GM12878 (cell line): ENCODE measurements around the gene LIPN. TPM values are rescaled to one million over a fixed set of nuclear protein-coding genes. Genes with fewer than 3 reads are reported as not detected.

Experiments
- ATAC-seq: fragments of 200-7000 bp; cut with Tn5 transposase; 3 replicates; pipeline ENCODE4 v1.9.1; 2020; ENCODE audit warnings: mild to moderate bottlenecking, moderate library complexity
- BruUV-seq: library from RNA; stranded (reverse); fragments of 400-500 nt; replicated peaks from 2 replicates; lab custom pipeline; 2021; lab: Mats Ljungman, UMichigan
- CTCF ChIA-PET: fragments of 300-600 bp; sonication (Branson Sonifier 250); formaldehyde crosslinking; extraction: SDS; loops from one replicate; lab custom pipeline; 2021; ENCODE audit warnings: inconsistent platforms; lab: Yijun Ruan, JAX
- POLR2A ChIA-PET: fragments of 350-600 bp; formaldehyde crosslinking; extraction: SDS; loops from one replicate; lab custom pipeline; 2021; ENCODE audit warnings: inconsistent platforms; lab: Charles Lee
- RAD21 ChIA-PET: fragments of 300-600 bp; sonication (Branson Sonifier 250); formaldehyde crosslinking; loops from one replicate; lab custom pipeline; 2023; ENCODE audit warnings: antibody characterized with exemption; ENCODE audit not compliant: unreplicated experiment; lab: Charles Lee
- SMC1A ChIA-PET: fragments of 300-600 bp; sonication (Branson Sonifier 250); formaldehyde crosslinking; loops from one replicate; lab custom pipeline; 2023; ENCODE audit not compliant: unreplicated experiment, uncharacterized antibody; lab: Charles Lee
- DNase-seq: peaks from one replicate; pipeline ENCODE4 v3.0.0-alpha.2; 2011; ENCODE audit warnings: low read depth, low spot score
- FAIRE-seq: peaks from 3 replicates; lab custom pipeline; 2011; peaks lifted over from hg19 to GRCh38; lab: Jason Lieb, UNC
- H2AFZ ChIP-seq: 2 replicates; pipeline ENCODE4 v1.6.0; 2011; ENCODE audit warnings: low read depth, low read length, control low read depth; ENCODE audit not compliant: control insufficient read depth
- H3K27ac ChIP-seq: 2 replicates; pipeline ENCODE4 v1.5.1; 2011; ENCODE audit warnings: control low read depth; ENCODE audit not compliant: control insufficient read depth, insufficient read depth
- H3K27me3 ChIP-seq, 2 experiments: replicated peaks in 1 of 2; 2 replicates each; pipeline versions ENCODE4 v1.6.0 to v1.6.1; 2011; ENCODE audit warnings: low read length in 1 of 2; ENCODE audit not compliant: control insufficient read depth in 2 of 2, insufficient read depth in 2 of 2
- H3K36me3 ChIP-seq, 2 experiments: 2 replicates each; pipeline ENCODE4 v1.5.1; 2011; ENCODE audit warnings: low read length in 1 of 2; ENCODE audit not compliant: control insufficient read depth in 2 of 2, insufficient read depth in 2 of 2
- H3K4me1 ChIP-seq: 2 replicates; pipeline ENCODE4 v1.6.1; 2011; ENCODE audit warnings: mild to moderate bottlenecking, low read length, moderate library complexity, mixed read lengths; ENCODE audit not compliant: control insufficient read depth, insufficient read depth
- H3K4me2 ChIP-seq: 2 replicates; pipeline ENCODE4 v1.6.0; 2011; ENCODE audit warnings: control low read depth; ENCODE audit not compliant: control insufficient read depth, insufficient read depth
- H3K4me3 ChIP-seq: fragments of 200-600 bp; sonication (generic); 2 replicates; pipeline ENCODE4 v1.5.1; 2016
- H3K79me2 ChIP-seq: 2 replicates; pipeline ENCODE4 v1.6.0; 2011; ENCODE audit warnings: low read length; ENCODE audit not compliant: control insufficient read depth, insufficient read depth
- H3K9ac ChIP-seq: 2 replicates; pipeline ENCODE4 v1.8.0; 2011; ENCODE audit warnings: low read length, control low read depth, mixed read lengths; ENCODE audit not compliant: control insufficient read depth, insufficient read depth
- H3K9me3 ChIP-seq: replicated peaks from 3 replicates; pipeline ENCODE4 v1.5.1; 2011; ENCODE audit warnings: mild to moderate bottlenecking, low read length; ENCODE audit not compliant: control insufficient read depth, insufficient read depth
- H4K20me1 ChIP-seq: 2 replicates; pipeline ENCODE4 v1.6.0; 2011; ENCODE audit not compliant: control insufficient read depth, insufficient read depth
- IRF4 ChIP-seq: IDR thresholded peaks from 2 replicates; pipeline ENCODE4 v1.6.1; 2011; ENCODE audit warnings: low read depth, low read length
- JUNB ChIP-seq: IDR thresholded peaks from 2 replicates; pipeline ENCODE4 v1.6.1; 2016; ENCODE audit warnings: antibody characterized with exemption, mild to moderate bottlenecking
- KDM1A ChIP-seq: fragments of 200-600 bp; sonication (generic); IDR thresholded peaks from 2 replicates; pipeline ENCODE4 v1.6.1; 2016; ENCODE audit warnings: borderline replicate concordance
- MTA3 ChIP-seq: IDR thresholded peaks from 2 replicates; pipeline ENCODE4 v1.6.1; 2012; ENCODE audit warnings: low read length, inconsistent platforms, borderline replicate concordance
- MYC ChIP-seq: IDR thresholded peaks from 2 replicates; pipeline ENCODE4 v1.6.1; 2011; ENCODE audit warnings: mild to moderate bottlenecking, low read length, moderate library complexity, inconsistent platforms; ENCODE audit not compliant: insufficient read depth, insufficient replicate concordance, insufficient read length, severe bottlenecking
- TCF7 ChIP-seq: IDR thresholded peaks from 2 replicates; pipeline ENCODE4 v1.6.1; 2014; ENCODE audit warnings: antibody characterized with exemption, borderline replicate concordance
- WGBS: methylation state at CpG from one replicate; pipeline ENCODE4 v1.1.6; 2016; ENCODE audit warnings: low lambda C conversion rate; ENCODE audit not compliant: insufficient replicate concordance, insufficient coverage; ENCODE audit errors: missing lambda C conversion rate; 5-methylcytosine and 5-hydroxymethylcytosine counted together
- in situ Hi-C: fragments of 300-500 bp; cut with MboI; formaldehyde crosslinking; loops from 9 replicates; pipeline ENCODE4 v1.14.3; 2018; ENCODE audit warnings: mixed read lengths
- intact Hi-C: fragments of 100-400 bp; cut with micrococcal nuclease; formaldehyde crosslinking; loops from one replicate; pipeline ENCODE4 v1.14.2; 2022; ENCODE audit not compliant: unreplicated experiment
- polyA plus RNA-seq, 11 experiments: library from polyadenylated mRNA; depleted of rRNA in 4 of 11; unstranded in 6 of 11; stranded (reverse) in 5 of 11; fragments of >200 nt; fragmentation: Nextera tagmentation in 4 of 11; fragmentation: Illumina TruSeq in 1 of 11; extraction: Ambion mirVana in 4 of 11; extraction: Trizol in 1 of 11; gene quantifications; 1 replicate in 1 of 11; 2 replicates in 10 of 11; pipeline versions ENCODE4 v1.2.1 to v1.2.3, GENCODE V29; 2011 to 2016; ENCODE audit warnings: inconsistent platforms in 2 of 11, missing spikeins in 2 of 11, low read depth in 1 of 11
- total RNA-seq, 4 experiments: library from RNA; depleted of rRNA in 3 of 4; stranded (reverse); fragments of >200 nt in 3 of 4; fragmentation: Illumina TruSeq in 1 of 4; extraction: Trizol in 1 of 4; gene quantifications; 2 replicates each; pipeline versions ENCODE4 v1.2.1 to v1.2.3, GENCODE V29; 2013 to 2021
- TF ChIP-seq, protein P1 (sequence below), 3 experiments: IDR thresholded peaks in 2 of 3; conservative IDR thresholded peaks in 1 of 3; 2 replicates each; pipeline ENCODE4 v1.5.1; 2011; ENCODE audit warnings: low read depth in 3 of 3, low read length in 3 of 3, mild to moderate bottlenecking in 3 of 3, control low read depth in 2 of 3, moderate library complexity in 2 of 3, inconsistent platforms in 1 of 3, mixed read lengths in 1 of 3; ENCODE audit not compliant: control insufficient read depth in 2 of 3, insufficient read depth in 1 of 3; ENCODE audit errors: extremely low read depth in 1 of 3
- TF ChIP-seq, protein P2 (sequence below): fragments of 450-650 bp; IDR thresholded peaks from 2 replicates; pipeline ENCODE4 v1.6.1; 2016; ENCODE audit warnings: mild to moderate bottlenecking, moderate library complexity, borderline replicate concordance
- TF ChIP-seq, protein P3 (sequence below): fragments of 450-650 bp; IDR thresholded peaks from 2 replicates; pipeline ENCODE4 v1.6.1; 2017; ENCODE audit warnings: borderline replicate concordance

LIPN gene
- total and polyA plus RNA-seq, 10 of the 15 experiments (the other 5 are each of a cell fraction or from before 2014, with no cell fraction given), result 0.06 to 0.23 TPM; not detected in 8

DNA sequence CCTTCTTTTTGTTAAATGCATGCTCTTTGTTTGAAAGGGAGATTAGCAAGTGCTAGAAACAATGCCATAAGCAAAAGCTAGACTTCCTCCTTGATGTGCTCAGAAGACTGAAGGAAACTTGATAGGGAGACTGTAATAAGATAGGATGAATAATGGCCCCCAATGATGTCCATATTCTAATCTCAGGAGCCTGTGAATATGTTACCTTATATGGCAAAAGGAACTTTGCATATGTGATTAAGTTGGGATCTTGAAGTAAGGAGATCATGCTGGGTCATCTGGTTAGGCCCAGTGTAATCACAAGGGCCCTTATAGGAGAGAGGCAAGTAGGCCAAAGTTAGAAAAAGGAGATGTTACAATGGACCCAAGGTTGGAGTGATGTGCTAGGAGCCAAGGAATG is 29.1 kb downstream of the LIPN start:
- Histone ChIP-seq H3K9ac (no peak overlapping the region), H3K9me3 (no peaks in the 10 kb centered on the region; the same call in 2 of the 3 replicates), H3K4me3 (no peak overlapping the region), H3K79me2 (no peaks in the 10 kb centered on the region), H3K27ac (no peak overlapping the region)
- intact Hi-C loops (no loop called here), in situ Hi-C loops (no loop called here)
- ChIA-PET POLR2A (no interaction called here), SMC1A (interaction anchor here (0.9 to 1.0 kb wide), 2 partner anchors 11 to 30 kb away, joined by 3 to 4 read pairs; no protein-coding TSS in a partner anchor), RAD21 (interaction anchor here (1.0 kb wide), 1 partner anchor 61 kb away, joined by 3 read pairs; no protein-coding TSS in a partner anchor)
- no peak for ATAC-seq
- no peak for TF ChIP-seq IRF4
- TF ChIP-seq MYC, result no peak
- TF ChIP-seq MTA3, result no peak
- no peak for TF ChIP-seq JUNB
- no peak for TF ChIP-seq KDM1A
- TF ChIP-seq, all 136 proteins: peak for 0
- H3K4me1 ChIP-seq, result peaks cover 7% of the 10 kb centered on the region; the same call in 1 of the 2 replicates
- no peak for FAIRE-seq
- no TSS peak for BruUV-seq
- H3K4me2 ChIP-seq, result no peak overlapping the region
- CTCF ChIA-PET, result interaction anchor here (0.7 to 1.5 kb wide), 4 partner anchors 14 to 70 kb away, joined by 3 to 5 read pairs (median 3); no protein-coding TSS in a partner anchor
- H4K20me1 ChIP-seq, result no peaks in the 10 kb centered on the region
- H3K36me3 ChIP-seq, result no peaks in the 10 kb centered on the region
- H2AFZ ChIP-seq, result no peak overlapping the region
- DNase-seq, result no peak
- H3K27me3 ChIP-seq, result no peaks in the 10 kb centered on the region

DNA sequence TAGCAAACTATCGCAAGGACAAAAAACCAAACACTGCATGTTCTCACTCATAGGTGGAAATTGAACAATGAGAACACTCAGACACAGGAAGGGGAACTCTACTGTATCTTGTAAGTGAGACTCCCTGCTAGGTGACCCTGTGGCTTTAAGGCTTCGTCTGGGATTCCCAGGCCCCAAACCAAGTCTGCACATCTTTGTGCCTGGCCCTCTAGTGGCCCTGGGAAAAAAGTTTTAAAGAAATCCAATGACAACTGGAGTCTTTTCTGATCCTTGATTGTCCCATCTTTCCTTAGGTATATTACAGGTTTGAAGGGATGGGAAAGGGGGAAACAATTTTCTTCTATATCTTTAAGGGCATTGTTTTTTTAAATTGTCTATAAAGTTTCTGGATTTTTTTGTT is 32.1 kb downstream of the LIPN start:
- ChIA-PET RAD21 (interaction anchor here (1.0 to 2.1 kb wide), 2 partner anchors 27 to 64 kb away, joined by 4 to 7 read pairs; no protein-coding TSS in a partner anchor), SMC1A (interaction anchor here (0.9 to 1.2 kb wide), 2 partner anchors 13 to 48 kb away, joined by 3 to 4 read pairs; no protein-coding TSS in a partner anchor), CTCF (interaction anchor here (0.6 to 1.6 kb wide), 8 partner anchors 17 to 93 kb away, joined by 3 to 7 read pairs (median 4); no protein-coding TSS in a partner anchor), POLR2A (no interaction called here)
- Histone ChIP-seq H3K27ac (no peak overlapping the region), H4K20me1 (no peaks in the 10 kb centered on the region), H3K79me2 (no peaks in the 10 kb centered on the region), H2AFZ (no peak overlapping the region), H3K4me3 (no peak overlapping the region), H3K9me3 (no peaks in the 10 kb centered on the region), H3K36me3 (no peaks in the 10 kb centered on the region), H3K4me1 (peaks cover 7% of the 10 kb centered on the region; the same call in 1 of the 2 replicates), H3K27me3 (no peaks in the 10 kb centered on the region), H3K9ac (no peak overlapping the region), H3K4me2 (no peak overlapping the region)
- DNase-seq (peak; percentile 17), FAIRE-seq (no peak), ATAC-seq (peak; percentile 91)
- WGBS, result 43% methylated on average over 2 of the region's 2 CpGs
- BruUV-seq, result no TSS peak
- in situ Hi-C loops, result no loop called here
- intact Hi-C loops, result loop anchor here (1.0 to 5.0 kb wide), 3 partner anchors 35 to 227 kb away; no protein-coding TSS in a partner anchor
- TF ChIP-seq, protein P1, sequence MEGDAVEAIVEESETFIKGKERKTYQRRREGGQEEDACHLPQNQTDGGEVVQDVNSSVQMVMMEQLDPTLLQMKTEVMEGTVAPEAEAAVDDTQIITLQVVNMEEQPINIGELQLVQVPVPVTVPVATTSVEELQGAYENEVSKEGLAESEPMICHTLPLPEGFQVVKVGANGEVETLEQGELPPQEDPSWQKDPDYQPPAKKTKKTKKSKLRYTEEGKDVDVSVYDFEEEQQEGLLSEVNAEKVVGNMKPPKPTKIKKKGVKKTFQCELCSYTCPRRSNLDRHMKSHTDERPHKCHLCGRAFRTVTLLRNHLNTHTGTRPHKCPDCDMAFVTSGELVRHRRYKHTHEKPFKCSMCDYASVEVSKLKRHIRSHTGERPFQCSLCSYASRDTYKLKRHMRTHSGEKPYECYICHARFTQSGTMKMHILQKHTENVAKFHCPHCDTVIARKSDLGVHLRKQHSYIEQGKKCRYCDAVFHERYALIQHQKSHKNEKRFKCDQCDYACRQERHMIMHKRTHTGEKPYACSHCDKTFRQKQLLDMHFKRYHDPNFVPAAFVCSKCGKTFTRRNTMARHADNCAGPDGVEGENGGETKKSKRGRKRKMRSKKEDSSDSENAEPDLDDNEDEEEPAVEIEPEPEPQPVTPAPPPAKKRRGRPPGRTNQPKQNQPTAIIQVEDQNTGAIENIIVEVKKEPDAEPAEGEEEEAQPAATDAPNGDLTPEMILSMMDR (IDR thresholded peaks at IDR 0.05 in 2 of 3, conservative IDR thresholded peaks at IDR 0.05 in 1 of 3; ENCODE audit: control insufficient read depth in 2 of 3, extremely low read depth in 1 of 3, insufficient read depth in 1 of 3, low read depth in 3 of 3, low read length in 3 of 3), result peak; percentile 44 to 57 (median 52)
- TF ChIP-seq, protein P2, sequence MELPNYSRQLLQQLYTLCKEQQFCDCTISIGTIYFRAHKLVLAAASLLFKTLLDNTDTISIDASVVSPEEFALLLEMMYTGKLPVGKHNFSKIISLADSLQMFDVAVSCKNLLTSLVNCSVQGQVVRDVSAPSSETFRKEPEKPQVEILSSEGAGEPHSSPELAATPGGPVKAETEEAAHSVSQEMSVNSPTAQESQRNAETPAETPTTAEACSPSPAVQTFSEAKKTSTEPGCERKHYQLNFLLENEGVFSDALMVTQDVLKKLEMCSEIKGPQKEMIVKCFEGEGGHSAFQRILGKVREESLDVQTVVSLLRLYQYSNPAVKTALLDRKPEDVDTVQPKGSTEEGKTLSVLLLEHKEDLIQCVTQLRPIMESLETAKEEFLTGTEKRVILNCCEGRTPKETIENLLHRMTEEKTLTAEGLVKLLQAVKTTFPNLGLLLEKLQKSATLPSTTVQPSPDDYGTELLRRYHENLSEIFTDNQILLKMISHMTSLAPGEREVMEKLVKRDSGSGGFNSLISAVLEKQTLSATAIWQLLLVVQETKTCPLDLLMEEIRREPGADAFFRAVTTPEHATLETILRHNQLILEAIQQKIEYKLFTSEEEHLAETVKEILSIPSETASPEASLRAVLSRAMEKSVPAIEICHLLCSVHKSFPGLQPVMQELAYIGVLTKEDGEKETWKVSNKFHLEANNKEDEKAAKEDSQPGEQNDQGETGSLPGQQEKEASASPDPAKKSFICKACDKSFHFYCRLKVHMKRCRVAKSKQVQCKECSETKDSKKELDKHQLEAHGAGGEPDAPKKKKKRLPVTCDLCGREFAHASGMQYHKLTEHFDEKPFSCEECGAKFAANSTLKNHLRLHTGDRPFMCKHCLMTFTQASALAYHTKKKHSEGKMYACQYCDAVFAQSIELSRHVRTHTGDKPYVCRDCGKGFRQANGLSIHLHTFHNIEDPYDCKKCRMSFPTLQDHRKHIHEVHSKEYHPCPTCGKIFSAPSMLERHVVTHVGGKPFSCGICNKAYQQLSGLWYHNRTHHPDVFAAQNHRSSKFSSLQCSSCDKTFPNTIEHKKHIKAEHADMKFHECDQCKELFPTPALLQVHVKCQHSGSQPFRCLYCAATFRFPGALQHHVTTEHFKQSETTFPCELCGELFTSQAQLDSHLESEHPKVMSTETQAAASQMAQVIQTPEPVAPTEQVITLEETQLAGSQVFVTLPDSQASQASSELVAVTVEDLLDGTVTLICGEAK, result no peak
- TF ChIP-seq, protein P3, sequence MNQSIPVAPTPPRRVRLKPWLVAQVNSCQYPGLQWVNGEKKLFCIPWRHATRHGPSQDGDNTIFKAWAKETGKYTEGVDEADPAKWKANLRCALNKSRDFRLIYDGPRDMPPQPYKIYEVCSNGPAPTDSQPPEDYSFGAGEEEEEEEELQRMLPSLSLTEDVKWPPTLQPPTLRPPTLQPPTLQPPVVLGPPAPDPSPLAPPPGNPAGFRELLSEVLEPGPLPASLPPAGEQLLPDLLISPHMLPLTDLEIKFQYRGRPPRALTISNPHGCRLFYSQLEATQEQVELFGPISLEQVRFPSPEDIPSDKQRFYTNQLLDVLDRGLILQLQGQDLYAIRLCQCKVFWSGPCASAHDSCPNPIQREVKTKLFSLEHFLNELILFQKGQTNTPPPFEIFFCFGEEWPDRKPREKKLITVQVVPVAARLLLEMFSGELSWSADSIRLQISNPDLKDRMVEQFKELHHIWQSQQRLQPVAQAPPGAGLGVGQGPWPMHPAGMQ, result no peak
- no peak for TF ChIP-seq TCF7
